Right lobe of liver (tissue), 4 donors: ENCODE measurements around the gene ORC1.

Experiments used
- CTCF ChIP-seq, 4 donors: fragments of 200-600 bp in 3 of 4; fragments of 450-650 bp in 1 of 4; IDR thresholded peaks; one replicate each; pipeline versions ENCODE4 v1.5.1 to v1.8.0; 2016 to 2022; ENCODE audit warnings: antibody characterized with exemption in 4 of 4, mild to moderate bottlenecking in 2 of 4
- POLR2A ChIP-seq: fragments of 450-650 bp; IDR thresholded peaks from one replicate; pipeline ENCODE4 v1.6.1; 2017; ENCODE audit warnings: antibody characterized with exemption, mild to moderate bottlenecking
- donor health status: DM: no; HTN: no; CAD: no.
- donor health status: DM: no; HTN: no; CAD: no.
- donor health status: DM: no; HTN: yes; CAD: no.

- no peak for TF ChIP-seq POLR2A
- TF ChIP-seq CTCF (IDR thresholded peaks at IDR 0.05), result no peak
These were observed 16.5 kb upstream of the ORC1 start for GRCh38 chr1:52420713-52421112.
